Hippocampal formation (tissue), 2 donors: ENCODE measurements around the gene CFAP58.
"Not testable (repeated sequence)": the region's sequence is repeated elsewhere in the genome, so short reads cannot be mapped to it uniquely, and the experiment has no call there.

Experiments
- DNase-seq, 2 donors: peaks; one replicate each; lab custom pipeline; 2025; lab: John Stamatoyannopoulos, UW

Gene CFAP58

DNA sequence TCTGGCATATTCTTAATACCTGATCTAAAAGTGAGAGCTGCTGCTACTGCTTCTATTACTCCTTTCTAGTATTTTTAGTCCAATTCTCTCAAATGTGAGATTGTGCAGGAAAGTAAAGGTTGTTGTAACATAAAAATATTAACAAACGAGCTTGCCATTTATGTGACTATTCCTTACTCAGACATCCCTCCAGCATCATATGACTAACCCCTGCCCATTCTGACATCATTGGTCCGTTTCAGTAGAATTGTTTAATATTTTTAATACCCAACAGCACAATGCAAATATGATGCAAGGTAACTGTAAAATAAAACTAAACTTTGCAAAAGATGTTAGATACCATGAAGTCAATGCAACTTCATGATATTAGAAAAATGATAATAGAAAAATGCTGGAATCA is 83.6 kb downstream of the CFAP58 start:
- DNase-seq = no peak

DNA sequence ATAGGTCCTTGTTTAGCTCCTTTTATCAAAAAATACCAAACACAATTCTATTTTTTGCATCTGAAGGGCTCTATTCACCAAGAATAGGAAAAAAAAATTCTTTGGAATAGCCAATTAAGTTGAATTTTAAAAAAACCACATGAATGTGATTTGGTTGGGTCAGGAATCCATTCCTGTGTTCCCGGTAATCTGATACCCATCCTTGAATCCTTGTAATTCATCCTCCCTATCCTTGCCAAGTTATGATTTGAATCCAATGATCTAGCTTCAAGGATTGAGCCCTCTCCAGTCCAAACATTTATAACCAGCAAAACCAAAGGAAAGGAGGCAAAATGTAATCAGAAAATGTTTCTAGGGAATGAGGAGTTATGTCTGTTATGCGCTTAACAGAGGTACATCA is 86.6 kb downstream of the CFAP58 start:
- no peak for DNase-seq

DNA sequence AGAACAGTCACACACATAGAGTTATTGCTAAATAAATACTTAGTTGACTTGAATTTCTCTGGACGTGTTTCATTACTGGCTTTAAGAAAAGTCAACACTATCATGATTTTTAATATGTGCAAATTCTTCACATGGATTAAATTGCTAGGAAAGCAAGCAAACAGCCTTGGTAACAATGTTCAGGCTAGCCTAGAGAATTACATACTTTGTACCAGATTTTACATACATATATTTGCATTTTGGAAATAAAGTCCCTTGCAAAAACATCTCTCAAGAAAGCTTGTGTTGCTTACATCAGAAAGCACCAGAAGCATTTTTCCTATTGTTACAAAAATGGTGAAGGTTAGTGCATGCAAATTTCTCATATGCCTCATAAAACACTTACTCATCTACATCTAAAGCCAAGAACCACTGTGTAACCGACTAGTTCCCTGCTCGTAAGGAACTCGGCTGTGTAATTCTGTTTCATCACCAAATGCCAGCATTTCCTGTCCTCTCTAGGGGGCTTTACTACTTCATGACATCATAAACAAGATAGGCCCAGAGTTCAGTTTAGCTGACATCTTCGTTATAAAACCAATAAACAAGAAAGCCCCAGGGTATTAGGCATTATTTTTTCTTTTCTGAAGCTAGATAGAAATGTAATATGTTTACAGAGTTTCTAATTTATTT is 87.8 kb downstream of the CFAP58 start:
- DNase-seq = no peak

DNA sequence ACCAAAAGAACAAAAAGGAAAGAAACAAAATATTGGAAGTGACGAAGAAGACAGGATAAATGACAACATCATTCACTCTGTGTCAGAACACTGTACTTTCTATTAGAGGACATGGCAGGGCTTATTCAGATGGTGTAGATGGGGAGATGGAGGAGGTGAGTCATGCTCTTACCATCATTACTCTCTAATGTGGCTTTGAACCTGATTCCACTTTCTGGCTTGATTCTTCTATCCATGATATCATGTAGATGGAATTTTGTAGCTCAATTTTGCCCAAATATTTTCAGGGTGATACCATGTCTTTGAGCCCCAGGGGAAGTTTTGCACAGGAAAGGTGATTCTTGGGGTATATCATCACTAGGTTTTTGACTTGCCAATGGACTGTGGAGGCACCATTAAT is 91.7 kb downstream of the CFAP58 start:
- DNase-seq = no peak

DNA sequence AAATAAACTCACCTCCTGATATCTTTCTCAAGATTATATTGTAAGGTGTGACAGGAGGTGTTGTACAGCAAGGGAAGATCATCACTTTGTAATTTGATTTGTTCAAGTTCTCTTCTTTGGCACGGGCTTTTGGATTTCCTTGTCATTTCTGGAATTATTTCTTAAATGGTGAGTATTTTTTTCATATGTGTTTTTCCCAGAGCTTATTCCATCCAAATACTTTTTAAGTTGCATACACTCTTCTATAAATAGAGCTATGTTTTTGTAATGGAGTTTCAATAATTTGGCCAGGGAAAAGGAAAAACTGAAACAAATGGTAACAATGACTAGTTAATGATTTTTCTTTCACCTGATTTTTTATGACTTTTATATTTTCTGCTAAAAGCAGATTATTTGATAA is 92.5 kb downstream of the CFAP58 start:
- no peak for DNase-seq

DNA sequence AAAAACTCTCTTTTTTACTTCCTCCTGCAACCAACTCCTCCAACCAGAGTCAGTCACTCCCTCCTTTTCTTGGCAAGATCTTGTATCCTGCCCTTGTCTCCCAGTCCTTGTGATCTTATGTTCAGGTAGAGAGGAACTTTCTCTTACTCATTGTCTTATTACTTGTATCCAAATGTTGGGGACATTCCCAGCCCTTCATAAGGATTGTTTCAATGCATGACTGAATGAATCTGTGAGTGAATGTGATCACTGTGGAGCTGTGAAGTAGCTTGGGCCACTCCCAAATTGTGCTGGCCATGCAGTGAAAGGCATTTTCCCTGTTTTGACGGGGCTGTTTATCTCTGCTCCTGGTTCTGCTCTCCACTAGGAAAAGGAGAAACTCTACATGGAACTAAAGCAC is 93.7 kb downstream of the CFAP58 start:
- DNase-seq = no peak

DNA sequence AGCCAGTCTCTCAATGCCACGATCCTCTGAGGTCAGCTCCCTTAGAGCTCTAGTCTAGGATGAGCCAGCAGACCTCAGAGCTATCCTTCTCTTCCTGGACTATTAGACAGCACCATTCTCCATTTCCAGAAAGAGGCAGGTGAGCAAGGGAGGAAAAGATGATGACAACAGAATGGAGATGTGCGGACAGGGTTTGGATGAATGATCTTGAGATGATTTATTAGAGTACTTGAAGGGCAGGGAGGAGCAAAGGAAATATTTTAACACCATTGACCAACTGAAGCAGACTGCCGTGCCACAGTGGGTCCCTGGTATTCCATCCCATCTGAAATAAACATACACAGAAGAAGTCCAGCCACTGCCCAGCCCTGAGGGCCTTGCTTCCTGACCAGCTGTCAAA is 94.3 kb downstream of the CFAP58 start:
- DNase-seq = no peak

DNA sequence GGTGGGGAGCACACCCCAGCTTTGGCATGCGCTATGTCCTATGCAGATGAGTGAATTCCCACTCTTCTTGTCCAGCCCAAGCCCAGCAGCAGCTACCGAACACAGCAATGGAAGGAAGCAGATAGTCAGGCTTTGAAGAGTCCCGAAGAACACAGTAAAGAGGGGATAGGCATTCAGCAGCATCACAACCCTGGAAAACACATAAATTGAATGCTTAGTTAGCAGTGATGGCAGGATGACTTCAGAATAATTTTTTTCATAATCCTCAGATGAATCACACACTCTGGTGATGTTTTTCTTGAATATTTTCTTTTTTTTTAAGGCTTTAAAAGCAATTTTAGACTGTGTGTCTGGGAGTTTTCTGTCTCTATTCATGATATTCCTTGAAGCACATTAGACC is 95.8 kb downstream of the CFAP58 start:
- DNase-seq = no peak

DNA sequence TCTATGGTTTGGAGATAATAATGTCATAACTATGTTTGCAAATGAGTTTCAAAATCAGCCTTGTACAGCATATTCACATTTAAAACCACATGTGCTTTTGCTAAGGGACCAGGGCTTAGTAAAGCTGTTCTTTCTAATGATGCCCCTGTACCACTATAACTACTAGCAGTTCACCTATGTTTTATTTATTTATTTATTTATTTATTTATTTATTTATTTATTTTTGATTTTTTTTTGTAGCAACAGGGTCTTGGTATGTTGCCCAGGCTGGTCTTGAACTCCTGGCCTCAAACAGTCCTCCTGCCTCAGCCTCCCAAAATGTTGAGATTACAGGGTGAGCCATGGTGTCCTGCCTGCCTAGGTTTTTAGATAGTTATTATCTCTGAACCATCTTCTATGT is 96.9 kb downstream of the CFAP58 start:
- no peak for DNase-seq

DNA sequence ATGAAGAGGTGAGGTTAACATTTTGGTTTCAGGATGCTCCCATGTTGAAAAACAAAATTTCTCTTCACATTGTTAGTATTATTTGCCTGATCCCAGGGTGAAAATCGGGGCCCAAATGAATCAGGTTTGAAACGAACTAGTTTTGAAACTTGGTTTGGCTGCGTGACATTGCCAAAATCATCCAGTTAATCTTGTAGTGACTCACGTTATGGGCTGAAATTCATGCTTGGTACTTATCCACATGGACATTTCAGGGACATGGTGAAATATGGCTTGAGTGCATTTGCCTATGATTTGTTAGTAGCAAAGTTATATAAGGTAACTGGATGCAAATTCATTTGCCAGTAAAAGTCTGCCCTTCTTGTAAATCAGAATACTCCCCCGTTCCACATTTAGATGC is 97.3 kb downstream of the CFAP58 start:
- DNase-seq = no peak

DNA sequence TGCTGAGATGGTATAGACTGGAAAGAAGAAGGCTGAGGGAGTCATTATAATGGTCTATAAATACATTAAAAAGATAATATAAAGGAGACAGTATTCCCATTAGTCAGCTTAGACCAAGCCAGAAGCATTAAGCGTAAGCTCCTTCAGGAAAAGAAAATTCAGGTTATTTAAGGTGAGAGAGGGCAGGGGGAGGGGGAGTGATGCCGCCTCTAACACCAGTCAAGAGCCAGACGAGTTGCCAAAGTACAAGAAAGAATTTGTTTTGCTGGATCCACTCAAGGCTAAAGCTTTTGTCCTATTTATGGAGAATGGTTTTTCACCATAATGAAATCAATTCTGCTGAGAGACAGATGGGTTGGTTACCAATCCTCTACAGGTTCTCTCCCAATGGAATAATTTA is 99.3 kb downstream of the CFAP58 start:
- no peak for DNase-seq

DNA sequence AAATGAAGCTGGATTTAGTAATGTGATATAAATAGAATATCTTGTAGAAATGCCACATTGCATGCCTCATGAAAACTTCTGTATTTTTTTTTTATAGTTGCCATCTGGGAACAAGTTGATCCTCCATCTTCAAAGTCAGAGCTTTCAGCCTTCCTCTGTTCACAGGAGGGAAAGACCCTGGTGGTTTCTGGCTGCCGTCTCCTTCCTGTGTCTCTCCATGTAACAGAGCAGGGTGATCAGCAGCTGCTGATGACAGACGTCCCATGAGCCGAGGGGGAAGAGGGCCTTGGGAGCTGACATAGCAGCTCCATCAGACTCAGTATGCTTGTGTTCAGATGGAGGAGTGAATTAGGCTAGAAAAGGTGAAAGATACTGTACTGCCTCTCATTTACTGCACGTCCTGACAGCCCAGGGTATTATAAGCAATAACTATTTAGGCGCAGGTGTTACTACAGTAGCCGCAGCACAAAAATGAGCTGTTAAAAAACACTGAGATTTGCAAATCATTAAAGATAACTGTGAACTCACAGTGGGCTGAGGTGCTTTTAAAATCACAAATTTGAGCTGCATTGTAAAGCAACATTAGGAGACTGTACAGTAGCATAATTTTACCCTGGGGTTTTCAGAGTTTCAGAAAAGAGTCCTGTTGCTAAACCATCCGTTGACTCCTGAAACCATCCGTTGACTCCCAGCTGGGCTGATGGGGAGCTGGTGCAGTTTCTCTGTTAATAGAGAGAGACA is 103.3 kb downstream of the CFAP58 start:
- no peak for DNase-seq

DNA sequence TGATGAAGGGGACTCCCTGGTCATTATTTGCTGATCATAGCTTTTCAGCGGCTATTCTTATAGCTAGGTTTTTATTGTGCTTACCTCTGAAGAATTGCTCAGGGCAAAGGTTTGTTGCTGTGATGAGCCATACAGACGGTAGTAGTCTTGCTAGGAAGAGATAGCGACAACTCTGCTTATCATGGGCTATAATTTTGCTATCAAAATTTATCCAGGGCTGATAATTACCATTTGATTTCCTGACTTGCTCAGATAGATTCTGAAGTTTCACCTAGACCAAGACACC is 103.9 kb downstream of the CFAP58 start:
- no peak for DNase-seq

DNA sequence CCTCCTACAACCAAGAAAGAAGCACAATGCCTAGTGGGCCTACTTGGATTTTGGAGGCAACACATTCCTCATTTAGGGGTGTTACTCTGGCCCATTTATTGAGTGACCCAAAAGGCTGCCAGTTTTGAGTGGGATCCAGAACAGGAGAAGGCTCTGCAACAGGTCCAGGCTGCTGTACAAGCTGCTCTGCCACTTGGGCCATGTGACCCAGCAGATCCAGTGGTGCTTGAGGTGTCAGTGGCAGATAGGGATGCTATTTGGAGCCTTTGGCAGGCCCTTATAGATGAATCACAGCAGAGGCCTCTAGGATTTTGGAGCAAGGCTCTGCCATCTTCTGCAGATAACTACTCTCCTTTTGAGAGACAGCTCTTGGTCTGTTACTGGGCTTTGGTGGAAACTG is 111.9 kb downstream of the CFAP58 start:
- not testable (repeated sequence) for DNase-seq

DNA sequence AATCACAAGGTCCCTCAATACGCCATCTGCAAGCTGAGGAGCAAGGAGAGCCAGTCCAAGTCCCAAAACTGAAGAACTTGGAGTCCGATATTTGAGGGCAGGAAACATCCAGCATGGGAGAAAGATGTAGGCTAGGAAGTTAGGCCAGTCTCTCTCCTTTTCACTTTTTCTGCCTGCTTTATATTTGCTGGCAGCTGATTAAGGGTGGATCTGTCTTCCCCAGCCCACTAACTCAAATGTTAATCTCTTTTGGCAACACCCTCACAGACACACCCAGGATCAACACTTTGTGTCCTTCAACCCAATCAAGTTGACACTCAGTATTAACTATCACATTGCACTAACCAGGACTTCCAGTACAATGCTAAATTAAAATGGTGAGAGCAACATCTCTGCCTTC is 115.2 kb downstream of the CFAP58 start:
- DNase-seq = not testable (repeated sequence)

DNA sequence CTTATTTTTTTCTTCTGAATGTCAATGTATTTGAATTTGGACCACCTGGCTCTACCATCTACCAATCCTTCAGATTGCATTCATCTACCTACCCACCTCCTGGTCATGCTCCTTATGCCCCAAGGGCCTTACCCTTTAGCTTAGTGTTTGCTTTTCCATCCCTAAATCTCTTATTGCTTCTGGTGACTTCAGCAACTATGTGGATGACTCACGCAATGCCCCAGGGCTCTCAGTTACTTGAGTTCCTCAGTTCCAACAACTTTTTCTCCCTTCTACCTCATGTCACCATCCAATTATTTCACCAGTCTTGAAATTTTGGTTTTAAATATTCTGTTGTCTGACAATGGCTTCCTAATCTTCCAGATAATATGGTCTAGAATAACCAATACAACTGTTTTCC is 118.9 kb downstream of the CFAP58 start:
- no peak for DNase-seq

DNA sequence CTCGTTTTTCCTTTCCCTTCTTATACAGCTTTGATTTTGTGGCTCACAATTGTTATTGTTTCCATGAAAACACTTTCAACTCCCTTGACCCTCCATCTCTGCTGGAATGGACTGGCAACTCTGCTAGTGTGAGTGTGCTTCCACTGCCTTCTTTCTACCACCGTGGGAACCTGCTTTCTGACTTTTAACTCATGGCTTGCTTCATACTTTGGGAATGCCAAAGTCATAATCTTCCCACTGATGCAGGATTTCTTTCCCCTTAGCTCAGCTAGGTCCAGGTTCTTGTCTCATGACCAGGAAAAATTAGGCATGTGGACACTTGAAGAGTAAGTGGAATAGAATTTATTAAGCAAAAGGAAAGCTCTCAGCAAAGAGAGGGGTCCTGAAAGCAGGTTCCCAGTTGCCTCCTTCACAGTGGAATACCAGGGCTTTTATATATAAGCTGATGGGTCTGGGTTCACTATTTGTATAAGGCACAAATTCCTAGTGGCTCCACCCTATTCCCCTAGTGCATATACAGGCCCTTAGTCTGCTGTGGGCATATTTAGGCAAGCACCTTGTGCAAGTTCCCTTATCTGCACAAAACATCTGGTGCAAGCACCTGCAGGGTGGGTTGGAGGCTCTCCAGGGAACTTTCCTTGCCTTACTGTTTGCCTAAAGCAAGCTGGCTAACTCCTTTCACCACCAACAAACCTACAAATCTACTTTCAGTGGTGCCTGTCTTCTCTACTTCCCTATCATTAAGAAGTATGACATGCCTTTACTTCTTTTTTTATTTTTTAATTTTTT is 119.5 kb downstream of the CFAP58 start:
- DNase-seq = no peak

DNA sequence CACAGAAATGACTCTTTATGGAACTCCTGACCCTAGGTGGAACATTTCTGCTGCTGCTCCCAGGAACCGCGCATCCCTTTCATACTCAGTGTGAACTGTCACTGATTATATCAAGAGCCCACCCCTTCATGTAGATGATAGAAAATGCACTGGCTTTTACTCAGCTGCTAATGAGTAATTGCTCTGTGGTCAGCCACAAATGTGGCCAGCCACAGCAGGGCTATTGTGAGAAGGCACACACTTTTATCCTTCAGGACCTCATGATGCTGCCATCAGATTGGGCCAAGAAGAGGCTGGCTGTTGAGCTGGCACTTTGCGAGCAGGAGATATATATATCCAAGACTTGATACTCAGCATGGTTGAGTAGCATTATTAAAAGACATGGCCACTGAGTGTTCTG is 124.7 kb downstream of the CFAP58 start:
- no peak for DNase-seq

DNA sequence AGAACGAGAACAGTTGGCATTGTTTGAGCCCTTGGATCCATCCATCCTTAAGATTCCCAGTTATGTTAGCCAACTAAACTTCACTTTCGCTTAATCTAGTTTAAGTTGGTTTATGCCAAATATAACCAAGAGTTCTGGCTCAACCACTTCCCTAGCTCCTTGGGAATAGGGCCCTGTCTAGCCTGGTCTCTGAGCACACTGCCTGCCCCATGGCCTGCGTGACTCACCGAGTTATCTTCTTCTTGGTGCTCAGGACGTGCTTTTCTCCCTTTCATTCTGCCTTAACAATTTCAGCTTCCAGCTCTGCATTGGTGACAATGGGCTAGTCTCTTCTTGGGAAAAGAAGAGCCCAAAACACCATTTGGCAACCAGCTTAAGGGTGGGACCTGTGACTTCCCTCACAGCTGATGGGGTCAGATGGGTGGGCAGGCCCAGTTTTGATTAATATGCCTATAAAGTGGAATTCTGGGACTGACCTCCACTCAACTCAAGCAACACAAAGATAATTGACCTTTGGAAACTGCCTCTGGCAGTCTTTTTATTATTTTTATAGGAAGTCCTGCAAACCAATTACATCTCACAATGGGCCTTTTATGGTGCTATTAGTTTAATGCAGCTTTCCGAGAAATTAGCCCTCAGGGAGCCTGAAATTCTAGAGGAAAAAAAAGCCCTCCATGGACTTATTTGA is 126.4 kb downstream of the CFAP58 start:
- no peak for DNase-seq

DNA sequence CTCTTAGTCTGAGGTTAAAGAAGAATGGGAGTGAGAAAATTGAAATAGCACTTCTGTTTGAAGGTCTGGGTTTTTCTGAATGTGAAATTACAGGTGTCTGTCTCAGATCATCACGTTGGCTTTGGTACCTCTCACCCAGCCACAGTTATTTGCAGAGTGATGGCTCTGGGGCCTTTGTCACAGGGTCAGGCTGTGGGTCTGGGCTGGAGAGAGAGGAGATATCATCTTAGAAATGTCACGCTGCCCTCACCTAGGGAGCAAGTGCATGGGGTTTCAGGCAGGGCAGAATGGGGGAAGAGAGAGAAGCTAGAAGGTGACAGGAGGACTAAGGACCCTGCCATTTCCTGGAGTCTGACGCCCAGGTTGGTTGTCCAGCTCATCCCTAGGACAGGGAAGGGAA is 127.2 kb downstream of the CFAP58 start:
- DNase-seq = no peak

DNA sequence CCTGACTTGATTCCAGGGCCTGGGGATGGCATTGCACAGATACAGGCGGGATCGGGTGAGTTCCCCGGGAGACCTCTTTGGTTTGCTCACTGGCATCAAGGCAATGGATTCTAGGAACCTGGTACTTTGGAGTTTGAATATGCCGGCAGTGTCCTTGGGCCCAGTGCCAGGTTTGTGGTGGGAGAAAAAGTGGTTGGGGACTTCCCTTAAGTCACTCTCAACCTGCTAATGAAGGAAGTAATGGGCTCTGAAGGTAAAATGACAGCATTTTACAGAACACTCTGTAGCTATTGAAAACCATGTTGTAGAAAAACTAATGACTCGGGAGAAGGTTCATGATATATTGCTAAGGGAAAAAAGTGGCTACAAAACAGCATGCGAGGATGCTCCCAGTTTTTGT is 129.9 kb downstream of the CFAP58 start:
- DNase-seq = no peak

DNA sequence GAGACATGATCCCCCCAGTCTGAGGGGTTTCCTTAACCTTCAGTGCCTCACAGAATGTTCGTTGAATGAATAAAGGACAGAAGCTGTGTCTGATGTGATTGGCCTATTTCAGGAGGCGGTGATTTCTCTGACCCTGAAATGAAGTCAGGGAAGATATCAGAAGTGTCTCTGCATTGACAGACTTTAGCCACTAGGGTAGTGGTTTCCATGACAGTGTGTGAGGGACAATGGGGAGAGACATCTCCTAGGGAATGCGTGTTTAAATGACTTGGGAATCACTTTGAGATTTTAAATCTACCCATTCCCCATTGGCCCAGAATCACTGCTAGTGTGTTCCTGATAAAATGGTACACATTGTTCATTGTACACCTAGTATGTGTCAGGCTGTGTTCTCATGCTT is 132.0 kb downstream of the CFAP58 start:
- DNase-seq = no peak

DNA sequence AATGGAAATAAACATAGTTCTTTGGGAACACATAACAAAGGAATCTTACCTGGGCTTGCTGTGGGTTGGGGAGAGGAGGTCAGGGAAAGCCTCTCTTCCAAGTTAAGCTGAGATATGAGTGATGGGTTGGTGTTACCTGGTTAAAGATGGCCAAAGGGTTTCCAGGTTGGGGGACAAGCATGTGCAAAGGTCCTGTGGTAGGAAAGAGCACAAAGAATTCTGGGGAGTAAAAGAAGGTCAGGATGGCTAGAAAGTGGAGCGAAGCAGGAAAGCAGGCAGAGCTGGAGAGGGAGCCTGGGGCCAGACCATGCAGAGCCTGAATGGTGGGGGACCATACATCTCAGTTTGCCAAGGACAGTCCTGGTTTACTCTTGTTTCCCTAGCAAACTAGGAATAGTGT is 133.2 kb downstream of the CFAP58 start:
- DNase-seq = no peak
